SK-N-SH (cell line): ENCODE results near the gene SAE1. TPM values are rescaled to one million over a fixed set of nuclear protein-coding genes. Genes with fewer than 3 reads are reported as not detected.

Source experiments
- CHD2 ChIP-seq: fragments of 150-350 bp; IDR thresholded peaks from 2 replicates; pipeline ENCODE4 v1.6.1; 2018; ENCODE audit warnings: low read length; ENCODE audit not compliant: partially characterized antibody
- FOSL2 ChIP-seq: IDR thresholded peaks from 2 replicates; pipeline ENCODE4 v1.4.0; 2012; ENCODE audit warnings: low read depth, mild to moderate bottlenecking, moderate library complexity, borderline replicate concordance
- FOXJ3 ChIP-seq: sonication (generic); formaldehyde crosslinking; IDR thresholded peaks from 2 replicates; pipeline ENCODE4 v1.5.1; 2020; ENCODE audit warnings: mild to moderate bottlenecking, missing genetic modification reagents
- GABPA ChIP-seq: IDR thresholded peaks from 2 replicates; pipeline ENCODE4 v1.4.0; 2012; ENCODE audit warnings: low read depth, mild to moderate bottlenecking
- GATA2 ChIP-seq: sonication (generic); formaldehyde crosslinking; IDR thresholded peaks from 2 replicates; pipeline ENCODE4 v1.5.0; 2020; ENCODE audit warnings: mild to moderate bottlenecking, missing genetic modification reagents
- MEF2A ChIP-seq: IDR thresholded peaks from 2 replicates; pipeline ENCODE4 v1.4.0; 2012; ENCODE audit warnings: low read depth, borderline replicate concordance
- MXI1 ChIP-seq: IDR thresholded peaks from 2 replicates; pipeline ENCODE4 v1.6.1; 2012; ENCODE audit warnings: mild to moderate bottlenecking, low read depth, low read length, improper control_type of control experiment
- RAD21 ChIP-seq: IDR thresholded peaks from 2 replicates; pipeline ENCODE4 v1.6.1; 2012; ENCODE audit warnings: mild to moderate bottlenecking, low read length
- RCOR1 ChIP-seq: fragments of 150-350 bp; IDR thresholded peaks from 2 replicates; pipeline ENCODE4 v1.6.1; 2017; ENCODE audit warnings: antibody characterized with exemption, low read length
- RFX5 ChIP-seq: IDR thresholded peaks from 2 replicates; pipeline ENCODE4 v1.6.1; 2012; ENCODE audit warnings: mild to moderate bottlenecking, improper control_type of control experiment, low read length
- RXRA ChIP-seq: IDR thresholded peaks from 2 replicates; pipeline ENCODE4 v1.4.0; 2012; ENCODE audit warnings: low read depth, mild to moderate bottlenecking, borderline replicate concordance
- SMC3 ChIP-seq: IDR thresholded peaks from 2 replicates; pipeline ENCODE4 v1.6.1; 2012; ENCODE audit warnings: low read depth, low read length, improper control_type of control experiment
- TEAD4 ChIP-seq: IDR thresholded peaks from 2 replicates; pipeline ENCODE4 v1.4.0; 2012; ENCODE audit warnings: mild to moderate bottlenecking, borderline replicate concordance; ENCODE audit not compliant: insufficient read depth
- USF2 ChIP-seq: fragments of 150-350 bp; IDR thresholded peaks from 2 replicates; pipeline ENCODE4 v1.6.1; 2017; ENCODE audit warnings: antibody characterized with exemption, low read length, low read depth, borderline replicate concordance
- YY1 ChIP-seq: IDR thresholded peaks from 2 replicates; pipeline ENCODE4 v1.4.0; 2012; ENCODE audit warnings: low read depth, mild to moderate bottlenecking
- ZBTB33 ChIP-seq: IDR thresholded peaks from 2 replicates; pipeline ENCODE4 v1.4.0; 2012; ENCODE audit warnings: low read depth, borderline replicate concordance
- polyA plus RNA-seq, 3 experiments: library from polyadenylated mRNA; depleted of rRNA; stranded (reverse); fragments of >200 nt; gene quantifications; 2 replicates each; pipeline ENCODE4 v1.2.3, GENCODE V29; 2012
- TF ChIP-seq, protein P1 (sequence below): IDR thresholded peaks from 2 replicates; pipeline ENCODE4 v1.4.0; 2012; ENCODE audit warnings: low read depth, borderline replicate concordance

The SAE1 gene
- polyA plus RNA-seq, 1 of the 3 experiments (the other 2 are of a cell fraction): 123 TPM

DNA sequence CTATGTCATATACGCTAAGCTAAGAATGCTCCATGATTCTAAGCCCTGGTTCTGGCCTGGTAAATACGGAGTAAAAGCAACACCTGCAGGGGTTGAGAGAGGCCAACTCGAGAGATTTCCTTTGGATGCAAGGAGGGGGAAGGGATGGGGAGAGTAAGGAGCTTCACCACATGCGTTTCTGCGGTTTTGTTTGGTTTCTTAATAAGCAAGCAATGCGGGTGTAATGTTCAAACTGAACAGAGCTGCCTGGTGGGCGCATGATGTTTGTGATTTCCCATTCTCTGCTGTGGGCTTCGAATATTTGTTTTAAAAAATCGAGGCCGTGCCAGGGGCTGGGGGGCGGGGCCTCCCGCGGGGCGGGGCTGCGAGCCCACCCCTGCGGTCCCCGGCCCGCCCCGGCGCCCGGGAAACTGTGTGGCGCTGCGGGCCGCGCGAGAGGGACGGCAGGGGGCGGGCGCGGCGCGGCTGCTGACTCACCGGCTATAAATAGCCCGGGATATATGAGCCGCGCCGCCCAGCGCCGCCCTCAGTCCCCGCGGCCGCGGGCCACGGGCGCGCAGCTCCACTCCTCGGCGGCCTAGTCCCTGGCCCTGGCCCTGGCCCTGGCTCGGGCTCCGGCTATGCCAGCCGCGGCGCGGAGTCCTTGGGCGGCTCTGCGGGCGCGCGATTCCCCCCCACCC lies 95.3 kb downstream of the SAE1 start (continued):
- no peak for TF ChIP-seq RXRA
- TF ChIP-seq FOXJ3: no peak
- peak; percentile 94; the same call in 1 of the 2 replicates for TF ChIP-seq MEF2A
- peak; percentile 96 for TF ChIP-seq CHD2
- TF ChIP-seq SMC3: no peak
- no peak; the same call in 1 of the 2 replicates for TF ChIP-seq MXI1
- no peak for TF ChIP-seq RFX5
- peak; percentile 64; the same call in 1 of the 2 replicates for TF ChIP-seq FOSL2
- no peak for TF ChIP-seq YY1
- TF ChIP-seq USF2: no peak
- peak; percentile 12; the same call in 1 of the 2 replicates for TF ChIP-seq RCOR1
- TF ChIP-seq GABPA: no peak
- TF ChIP-seq, protein P1, sequence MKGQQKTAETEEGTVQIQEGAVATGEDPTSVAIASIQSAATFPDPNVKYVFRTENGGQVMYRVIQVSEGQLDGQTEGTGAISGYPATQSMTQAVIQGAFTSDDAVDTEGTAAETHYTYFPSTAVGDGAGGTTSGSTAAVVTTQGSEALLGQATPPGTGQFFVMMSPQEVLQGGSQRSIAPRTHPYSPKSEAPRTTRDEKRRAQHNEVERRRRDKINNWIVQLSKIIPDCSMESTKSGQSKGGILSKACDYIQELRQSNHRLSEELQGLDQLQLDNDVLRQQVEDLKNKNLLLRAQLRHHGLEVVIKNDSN: 0 out of 2 replicates have a peak, but pooled peaks have one; percentile 5
- TF ChIP-seq ZBTB33: peak; percentile 73; the same call in 1 of the 2 replicates
- no peak for TF ChIP-seq TEAD4
- no peak for TF ChIP-seq GATA2 (CRISPR knock-in tag)
- TF ChIP-seq RAD21: no peak
- TF ChIP-seq, all 33 proteins: peak for 13
